Endodermal cell (in vitro differentiated cells): Measurements from ENCODE around the gene ADAMTS6. TPM values are rescaled to one million over a fixed set of nuclear protein-coding genes. Genes with fewer than 3 reads are reported as not detected.

Source experiments
- DNase-seq: peaks from one replicate; pipeline ENCODE4 v3.0.0-alpha.2; 2017
- H3K27ac ChIP-seq: 2 replicates; pipeline ENCODE4 v1.5.1; 2013; ENCODE audit warnings: mild to moderate bottlenecking, low read depth, low read length, moderate library complexity
- H3K27me3 ChIP-seq: 2 replicates; pipeline ENCODE4 v1.6.1; 2013; ENCODE audit warnings: mild to moderate bottlenecking, low read length, moderate library complexity; ENCODE audit not compliant: insufficient read depth, control insufficient read depth, poor library complexity, severe bottlenecking
- H3K36me3 ChIP-seq: 2 replicates; pipeline ENCODE4 v1.7.0; 2013; ENCODE audit warnings: mild to moderate bottlenecking, low read length, moderate library complexity; ENCODE audit not compliant: control insufficient read depth, insufficient read depth
- H3K4me1 ChIP-seq: one replicate; pipeline ENCODE4 v1.7.0; 2013; ENCODE audit warnings: low read length; ENCODE audit not compliant: control insufficient read depth, insufficient read depth
- H3K4me3 ChIP-seq: 2 replicates; pipeline ENCODE4 v1.5.1; 2013; ENCODE audit warnings: mild to moderate bottlenecking, low read length, moderate library complexity
- H3K9ac ChIP-seq: 2 replicates; pipeline ENCODE4 v1.6.1; 2013; ENCODE audit warnings: mild to moderate bottlenecking, low read length, moderate library complexity; ENCODE audit not compliant: poor library complexity, severe bottlenecking; ENCODE audit errors: extremely low read depth
- H3K9me3 ChIP-seq: 2 replicates; pipeline ENCODE4 v1.6.1; 2013; ENCODE audit warnings: mild to moderate bottlenecking, low read length, moderate library complexity; ENCODE audit not compliant: control insufficient read depth
- H3K27ac Mint-ChIP-seq: 2 replicates; pipeline ENCODE4 v1.8.0; 2020; ENCODE audit warnings: mixed read lengths
- H3K27me3 Mint-ChIP-seq: 2 replicates; pipeline ENCODE4 v1.8.0; 2021; ENCODE audit warnings: mild to moderate bottlenecking, mixed read lengths; ENCODE audit not compliant: insufficient read depth
- H3K36me3 Mint-ChIP-seq: 2 replicates; pipeline ENCODE4 v1.8.0; 2020; ENCODE audit warnings: low read depth, mixed read lengths
- H3K4me1 Mint-ChIP-seq: 2 replicates; pipeline ENCODE4 v1.8.0; 2020; ENCODE audit warnings: mixed read lengths
- H3K4me3 Mint-ChIP-seq: 2 replicates; pipeline ENCODE4 v1.8.0; 2020; ENCODE audit warnings: mild to moderate bottlenecking, moderate library complexity, mixed read lengths
- H3K9me3 Mint-ChIP-seq: 2 replicates; pipeline ENCODE4 v1.8.0; 2020; ENCODE audit warnings: mild to moderate bottlenecking, mixed read lengths
- WGBS, 2 experiments: methylation state at CpG; one replicate each; pipeline versions ENCODE4 v1.1.5 to v1.1.7; 2013; ENCODE audit warnings: missing lambda C conversion rate in 2 of 2, mixed read lengths in 1 of 2; ENCODE audit not compliant: insufficient coverage in 1 of 2, insufficient read length in 1 of 2; 5-methylcytosine and 5-hydroxymethylcytosine counted together
- total RNA-seq, 2 donors: library from RNA; stranded (reverse); fragmentation: NEBNext Ultra II Directional in 1 of 2; extraction: Animal tissue kit (Norgen Biotek cat#: 25700) in 1 of 2; gene quantifications; 2 replicates in 1 of 2; 3 replicates in 1 of 2; pipeline ENCODE4 v1.2.1, GENCODE V29; 2021
- TF ChIP-seq, protein P1 (sequence below): fragments of 200-600 bp; sonication (generic); conservative IDR thresholded peaks from 2 replicates; pipeline ENCODE4 v1.5.0; 2021; ENCODE audit warnings: antibody characterized with exemption, mild to moderate bottlenecking

ADAMTS6 gene
- total RNA-seq, 2 donors from 2014 or later = 2.8 to 4.3 TPM

DNA sequence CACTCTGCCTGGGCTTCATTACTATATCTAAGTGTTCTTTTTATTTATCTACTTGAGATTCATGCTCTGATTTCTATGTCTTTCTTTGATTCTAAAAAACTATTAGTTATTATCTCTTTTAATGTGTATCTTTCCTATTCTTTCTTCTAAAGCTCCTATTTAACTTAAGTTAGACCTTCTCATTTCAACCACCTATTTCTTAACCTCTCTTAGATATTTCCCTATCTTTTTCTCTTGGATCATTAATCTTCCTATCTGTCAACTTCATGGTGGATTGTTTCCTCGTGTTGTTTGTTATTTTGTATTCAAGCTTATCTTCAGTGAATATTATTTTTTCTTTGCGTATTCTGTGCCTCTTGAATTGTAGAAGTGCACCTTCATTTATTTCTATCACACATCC lies 202.1 kb downstream of the ADAMTS6 start:
- Mint-ChIP-seq H3K36me3 (peaks cover 15% of the 10 kb centered on the region), H3K27ac (no peak overlapping the region), H3K4me1 (peaks cover 16% of the 10 kb centered on the region), H3K9me3 (peaks cover 25% of the 10 kb centered on the region), H3K4me3 (no peak overlapping the region), H3K27me3 (no peaks in the 10 kb centered on the region)
- H3K36me3 ChIP-seq = no peaks in the 10 kb centered on the region
- TF ChIP-seq, protein P1, sequence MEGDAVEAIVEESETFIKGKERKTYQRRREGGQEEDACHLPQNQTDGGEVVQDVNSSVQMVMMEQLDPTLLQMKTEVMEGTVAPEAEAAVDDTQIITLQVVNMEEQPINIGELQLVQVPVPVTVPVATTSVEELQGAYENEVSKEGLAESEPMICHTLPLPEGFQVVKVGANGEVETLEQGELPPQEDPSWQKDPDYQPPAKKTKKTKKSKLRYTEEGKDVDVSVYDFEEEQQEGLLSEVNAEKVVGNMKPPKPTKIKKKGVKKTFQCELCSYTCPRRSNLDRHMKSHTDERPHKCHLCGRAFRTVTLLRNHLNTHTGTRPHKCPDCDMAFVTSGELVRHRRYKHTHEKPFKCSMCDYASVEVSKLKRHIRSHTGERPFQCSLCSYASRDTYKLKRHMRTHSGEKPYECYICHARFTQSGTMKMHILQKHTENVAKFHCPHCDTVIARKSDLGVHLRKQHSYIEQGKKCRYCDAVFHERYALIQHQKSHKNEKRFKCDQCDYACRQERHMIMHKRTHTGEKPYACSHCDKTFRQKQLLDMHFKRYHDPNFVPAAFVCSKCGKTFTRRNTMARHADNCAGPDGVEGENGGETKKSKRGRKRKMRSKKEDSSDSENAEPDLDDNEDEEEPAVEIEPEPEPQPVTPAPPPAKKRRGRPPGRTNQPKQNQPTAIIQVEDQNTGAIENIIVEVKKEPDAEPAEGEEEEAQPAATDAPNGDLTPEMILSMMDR = no peak
- no peak for DNase-seq
- H3K4me1 ChIP-seq = no peaks in the 10 kb centered on the region
- WGBS, 2 experiments = 90% methylated on average over 2 of the region's 2 CpGs; no CpG with 5 or more reads in 1 of the 2 experiments
- H3K9ac ChIP-seq = no peak overlapping the region
- H3K27ac ChIP-seq = no peak overlapping the region
- H3K27me3 ChIP-seq = no peaks in the 10 kb centered on the region
- H3K4me3 ChIP-seq = no peak overlapping the region
- peaks cover 5% of the 10 kb centered on the region for H3K9me3 ChIP-seq

DNA sequence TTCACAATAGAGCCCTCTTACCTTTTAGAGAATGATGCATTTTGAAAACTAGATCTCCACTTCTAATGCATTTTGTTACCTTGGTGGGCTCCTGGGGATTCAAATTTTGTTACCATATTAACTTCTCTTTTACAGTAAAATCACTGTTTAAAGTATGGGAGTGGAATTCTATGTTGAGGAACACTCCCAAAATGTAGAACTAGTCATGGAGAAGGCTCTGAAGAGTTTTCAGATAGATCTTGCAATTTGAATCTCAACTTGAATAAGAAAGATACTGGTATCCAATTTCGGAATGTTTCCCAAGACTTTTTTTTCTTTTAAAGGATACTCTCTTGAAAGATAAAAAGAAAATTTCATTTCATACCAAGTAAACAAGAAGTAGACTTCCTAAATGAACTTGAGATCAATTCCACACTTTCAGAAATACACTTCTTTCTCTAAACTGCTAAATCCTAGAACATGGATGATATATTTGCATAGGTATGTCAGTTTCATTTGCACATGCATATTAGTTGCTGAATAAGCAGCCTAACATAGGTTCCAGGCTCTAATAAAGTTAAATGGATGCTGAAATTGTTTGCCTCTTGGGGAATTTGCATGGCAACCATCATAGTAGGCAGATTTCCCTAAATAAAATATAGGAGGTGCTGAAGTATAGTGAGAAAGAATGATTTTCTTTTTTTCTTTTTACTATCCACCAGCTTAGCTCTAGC lies 205.4 kb downstream of the ADAMTS6 start:
- Histone ChIP-seq H3K4me1 (no peaks in the 10 kb centered on the region), H3K27ac (no peak overlapping the region), H3K36me3 (no peaks in the 10 kb centered on the region), H3K4me3 (no peak overlapping the region), H3K9ac (no peak overlapping the region), H3K9me3 (peaks cover 5% of the 10 kb centered on the region), H3K27me3 (no peaks in the 10 kb centered on the region)
- WGBS, 2 experiments = 91% methylated on average over 1 of the region's 1 CpG; no CpG with 5 or more reads in 1 of the 2 experiments
- Mint-ChIP-seq H3K27ac (no peak overlapping the region), H3K36me3 (peaks cover 15% of the 10 kb centered on the region), H3K9me3 (peaks cover 25% of the 10 kb centered on the region), H3K27me3 (no peaks in the 10 kb centered on the region), H3K4me1 (peaks cover 2% of the 10 kb centered on the region), H3K4me3 (no peak overlapping the region)
- DNase-seq = no peak
- TF ChIP-seq, protein P1 = no peak

DNA sequence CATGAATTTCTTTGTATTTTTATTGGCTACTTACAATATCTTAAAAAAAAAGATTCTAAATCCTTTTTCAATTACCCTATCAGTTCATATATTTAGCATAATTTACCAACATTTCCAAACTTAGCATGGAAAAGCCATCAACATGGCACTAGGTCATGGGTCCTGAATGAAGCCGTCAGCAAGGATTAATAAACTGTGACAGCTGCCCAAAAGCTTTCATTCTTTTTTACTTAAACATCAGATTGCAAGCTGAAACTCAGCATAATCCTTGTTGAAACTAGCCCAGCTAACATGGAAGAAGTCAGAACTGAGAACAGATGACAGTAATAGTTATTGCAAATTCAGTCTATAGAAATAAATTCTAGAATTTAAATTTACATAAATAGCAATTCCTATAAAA lies 209.8 kb downstream of the ADAMTS6 start:
- H3K4me1 ChIP-seq = no peaks in the 10 kb centered on the region
- no peak overlapping the region for H3K4me3 ChIP-seq
- 88% methylated on average over 1 of the region's 1 CpG; no CpG with 5 or more reads in 1 of the 2 experiments for WGBS, 2 experiments
- H3K36me3 ChIP-seq = no peaks in the 10 kb centered on the region
- peaks cover 2% of the 10 kb centered on the region for H3K4me1 Mint-ChIP-seq
- H3K27ac ChIP-seq = no peak overlapping the region
- no peak overlapping the region for H3K4me3 Mint-ChIP-seq
- H3K27me3 ChIP-seq = no peaks in the 10 kb centered on the region
- no peaks in the 10 kb centered on the region for H3K9me3 ChIP-seq
- TF ChIP-seq, protein P1 = no peak
- no peak overlapping the region for H3K9ac ChIP-seq
- H3K27ac Mint-ChIP-seq = no peak overlapping the region
- H3K9me3 Mint-ChIP-seq = no peaks in the 10 kb centered on the region
- no peak for DNase-seq
- no peaks in the 10 kb centered on the region for H3K36me3 Mint-ChIP-seq
- H3K27me3 Mint-ChIP-seq = no peaks in the 10 kb centered on the region
